Stimulated activated CD4-positive, alpha-beta T cell treated with anti-CD3 and anti-CD28 coated beads, Interleukin-4, amount 100 ng/mL, for 1 hour (primary cell): ENCODE data around the gene DNAAF1.

ENCODE experiments used
- DNase-seq: peaks from one replicate; pipeline ENCODE4 v3.0.0-alpha.2; 2020

The DNAAF1 gene

GRCh38 chr16:84124257-84125073 is 20.6 kb upstream of the DNAAF1 start:
- no peak for DNase-seq

GRCh38 chr16:84131117-84131516 is 14.0 kb upstream of the DNAAF1 start:
- DNase-seq: no peak

DNA sequence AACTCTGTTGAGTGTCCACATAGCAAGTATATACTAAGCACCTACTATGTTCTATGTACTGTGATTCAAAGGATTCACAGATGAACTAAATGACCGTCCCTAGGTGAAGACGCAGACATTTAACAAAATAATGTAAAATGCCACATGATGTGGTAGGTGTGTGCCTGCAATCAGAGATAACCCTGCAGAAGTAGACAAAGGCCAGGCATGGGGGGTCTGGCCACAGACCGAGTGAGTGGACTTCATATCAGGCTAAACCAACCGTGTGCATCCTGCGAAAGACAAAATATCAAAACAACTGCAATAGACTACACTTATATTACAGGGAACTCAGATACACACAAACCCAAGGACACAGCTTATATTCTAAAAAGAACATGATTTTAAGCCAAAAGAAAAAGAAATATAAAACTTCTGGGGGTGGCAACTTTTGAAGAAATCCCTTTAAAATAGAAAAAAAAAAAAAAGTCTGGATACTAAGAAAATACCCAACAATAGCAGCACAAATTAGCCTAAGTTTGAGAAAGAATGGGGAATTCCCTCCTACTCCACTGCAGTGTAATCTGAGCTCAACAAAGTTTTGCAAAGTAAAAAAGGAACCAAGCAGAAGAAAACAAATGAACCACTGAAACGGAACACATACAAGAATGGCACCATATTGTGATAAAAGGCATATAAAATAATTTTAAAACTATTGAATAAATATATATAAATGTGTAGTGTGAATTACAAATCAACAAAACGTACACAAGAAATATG is 12.4 kb upstream of the DNAAF1 start:
- DNase-seq: no peak

GRCh38 chr16:84136331-84137125 is 8.6 kb upstream of the DNAAF1 start:
- DNase-seq: no peak

DNA sequence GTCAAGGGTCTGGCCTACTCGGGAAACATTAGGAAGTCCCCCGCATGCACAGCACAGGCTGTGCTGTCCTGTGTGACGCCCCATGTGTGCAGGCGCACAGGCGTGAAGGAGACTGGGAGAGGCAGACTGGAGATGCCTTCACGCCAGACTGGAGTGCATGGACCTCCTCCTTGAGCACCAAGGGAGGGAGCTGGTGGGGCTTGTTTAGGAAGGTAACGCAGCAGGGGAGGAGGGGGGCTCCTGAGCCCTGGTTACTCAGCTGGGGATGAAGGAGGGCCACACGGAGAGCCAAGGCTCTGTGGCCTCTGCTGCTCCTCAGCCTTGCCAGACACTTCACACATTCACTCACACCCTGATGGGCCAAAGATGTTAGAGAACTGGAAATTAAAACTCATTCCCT is 7.8 kb upstream of the DNAAF1 start:
- DNase-seq: no peak

DNA sequence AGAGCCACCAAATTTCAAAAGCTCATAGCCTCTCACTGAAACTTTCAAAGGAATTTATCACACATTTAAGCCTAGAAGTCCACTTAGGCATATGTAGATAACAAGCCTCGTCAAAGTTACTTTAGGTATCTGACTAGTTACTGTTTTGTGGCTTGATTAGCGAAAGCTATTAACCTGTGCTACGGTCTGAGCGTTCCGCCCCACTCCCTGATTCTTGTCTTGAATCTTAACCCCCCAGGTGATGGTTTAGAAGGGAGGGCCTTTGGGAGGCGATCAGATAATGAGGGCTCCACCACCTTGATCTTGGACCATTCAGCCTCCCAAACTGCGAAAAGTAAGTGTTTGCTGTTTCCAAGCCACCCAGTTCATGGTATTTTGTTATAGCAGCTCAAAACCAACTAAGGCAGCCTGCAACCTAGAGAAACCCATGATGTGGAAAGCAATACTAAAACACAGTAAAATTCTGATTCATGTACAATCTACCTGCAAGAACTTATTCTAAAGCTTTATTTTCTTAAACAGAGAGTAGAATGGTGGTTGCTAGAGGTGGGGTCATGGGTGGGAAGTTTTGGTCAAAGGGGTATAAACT is 7.2 kb upstream of the DNAAF1 start:
- DNase-seq: no peak

DNA sequence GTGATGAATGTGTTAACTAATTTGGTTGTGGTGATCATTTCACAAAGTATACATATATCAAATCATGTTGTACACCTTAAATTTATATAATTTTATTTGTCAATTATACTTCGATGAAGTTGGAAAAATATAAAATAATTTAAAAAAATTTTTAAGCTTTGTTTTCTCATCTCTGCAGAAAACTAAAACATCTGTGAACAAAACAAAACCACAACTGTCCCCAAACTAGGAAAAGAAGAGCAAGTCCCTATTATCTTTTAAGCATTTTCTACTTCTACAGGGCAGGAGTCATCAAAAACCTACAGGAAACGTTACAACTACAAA is 6.6 kb upstream of the DNAAF1 start:
- no peak for DNase-seq

GRCh38 chr16:84138824-84139627 is 6.1 kb upstream of the DNAAF1 start:
- DNase-seq: no peak

DNA sequence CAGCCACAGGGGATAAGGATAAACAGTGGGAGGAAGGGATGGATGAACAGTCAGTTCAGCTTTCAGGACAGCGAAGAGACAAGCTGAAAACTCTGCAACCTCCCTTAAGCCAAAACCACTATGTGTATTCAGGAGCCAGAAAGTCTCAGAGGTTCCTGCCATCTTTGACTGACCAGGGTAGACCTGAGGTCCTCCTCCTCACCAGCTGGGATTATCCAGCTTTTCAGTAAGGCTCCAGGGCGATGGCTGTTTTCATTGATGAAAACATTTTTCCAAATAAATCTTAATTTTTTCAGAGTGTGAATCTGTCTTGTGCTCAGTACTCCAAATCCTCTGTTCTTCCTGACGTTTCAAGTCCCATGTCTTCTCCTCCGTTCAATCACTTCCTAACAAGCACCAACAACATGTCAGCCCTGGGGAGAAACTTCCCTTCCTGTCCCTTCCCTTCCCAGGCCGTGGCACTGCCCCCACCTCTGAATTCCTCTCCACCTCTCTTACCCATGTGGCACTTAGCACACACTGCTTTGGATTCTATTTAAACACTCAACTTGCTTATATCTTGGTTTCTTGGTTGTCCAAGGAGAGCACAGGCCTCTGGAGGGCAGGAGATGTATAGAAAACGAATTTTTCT is 5.4 kb upstream of the DNAAF1 start:
- DNase-seq: no peak

- no peak for DNase-seq
These were observed 3.9 kb upstream of the DNAAF1 start for GRCh38 chr16:84141143-84141670.

GRCh38 chr16:84143081-84143480 is 2.0 kb upstream of the DNAAF1 start:
- DNase-seq: no peak

GRCh38 chr16:84143784-84144199 is 1.3 kb upstream of the DNAAF1 start:
- DNase-seq: no peak

- DNase-seq: peak; percentile 35
These were observed 774 bp upstream of the DNAAF1 start for GRCh38 chr16:84144209-84144858.

DNA sequence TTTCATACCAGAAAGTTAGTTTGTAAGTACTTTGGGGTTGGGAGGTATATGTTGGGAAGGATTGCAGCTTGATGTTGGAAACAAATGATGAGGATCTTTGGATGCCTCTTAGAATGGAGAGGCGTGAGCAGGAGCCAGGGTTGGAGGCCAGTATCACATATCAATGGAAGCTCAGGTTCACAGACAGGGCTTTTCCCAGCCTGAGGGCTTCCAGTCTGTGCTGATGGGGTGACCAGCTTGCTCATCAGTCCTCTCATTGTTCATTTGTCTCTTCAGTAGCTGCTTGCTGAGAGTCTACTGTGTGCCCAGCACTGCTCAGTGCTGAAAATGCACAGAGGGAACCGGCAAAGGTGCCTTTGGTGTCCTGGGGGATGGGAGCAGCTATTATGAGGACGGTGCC is 5.8 kb downstream of the DNAAF1 start:
- no peak for DNase-seq

- no peak for DNase-seq
These were observed 8.6 kb downstream of the DNAAF1 start for GRCh38 chr16:84153660-84154214.

GRCh38 chr16:84155226-84155625 is 10.1 kb downstream of the DNAAF1 start:
- no peak for DNase-seq

- DNase-seq: no peak
These were observed 10.7 kb downstream of the DNAAF1 start for GRCh38 chr16:84155771-84156170.

GRCh38 chr16:84156342-84156784 is 11.3 kb downstream of the DNAAF1 start:
- no peak for DNase-seq

DNA sequence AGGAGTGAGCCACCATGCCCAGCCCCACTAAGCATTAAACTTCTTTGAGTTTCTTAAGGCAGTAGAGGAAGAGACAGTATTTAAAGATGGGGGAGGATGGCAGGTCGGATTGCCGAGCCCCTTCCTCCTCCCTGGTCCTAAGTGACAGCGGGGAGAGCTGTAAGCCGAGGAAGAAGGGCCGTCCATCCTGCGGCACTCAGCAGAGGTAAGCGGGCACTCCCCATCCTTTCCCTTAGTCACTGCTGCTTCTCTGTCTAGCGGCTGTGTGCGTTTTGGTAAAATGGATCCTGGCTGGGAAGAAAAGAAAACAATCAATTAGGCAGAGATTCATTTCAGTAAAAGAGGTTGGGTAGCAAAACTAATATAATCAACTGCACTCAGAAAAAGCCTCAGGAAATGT is 13.9 kb downstream of the DNAAF1 start:
- DNase-seq: no peak

DNA sequence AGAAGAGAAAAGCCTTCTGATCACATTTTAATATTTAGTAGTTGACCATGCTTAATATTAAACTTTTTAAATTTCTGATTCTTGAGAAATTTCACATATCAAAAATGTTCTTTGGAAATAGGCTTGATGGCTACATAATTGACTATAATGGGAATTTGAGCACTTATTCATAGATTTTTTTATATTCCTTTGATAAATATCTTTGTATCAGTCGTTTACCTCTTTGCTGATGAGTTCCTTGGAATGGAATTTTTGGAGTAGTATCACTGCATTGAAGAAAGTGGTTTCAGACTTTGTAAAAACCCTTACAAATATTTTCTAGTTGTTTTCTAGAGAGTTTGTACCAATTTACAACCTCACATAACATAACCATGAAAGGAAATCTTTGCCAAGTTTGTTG is 14.7 kb downstream of the DNAAF1 start:
- DNase-seq: no peak

GRCh38 chr16:84161037-84161436 is 15.9 kb downstream of the DNAAF1 start:
- no peak for DNase-seq
